ENCODE measurements around the gene MLLT11.
"Not testable (repeated sequence)": the region's sequence is repeated elsewhere in the genome, so short reads cannot be mapped to it uniquely, and the experiment has no call there.

Gene MLLT11

GRCh38 chr1:151056149-151056548, 4.0 kb upstream of the MLLT11 start:
- DNase-seq (ENCODE audit: low spot score): no peak

GRCh38 chr1:151058692-151059091, 1.5 kb upstream of the MLLT11 start:
- DNase-seq (ENCODE audit: low spot score): no peak

GRCh38 chr1:151059109-151060006, 839 bp upstream of the MLLT11 start, which contains the start of gene CDC42SE1:
Gene CDC42SE1 (minus strand): TSS chr1:151059622. CDS start chr1:151055730, 3,892 bp downstream.
- DNase-seq (ENCODE audit: low spot score): peak; percentile 91

GRCh38 chr1:151060657-151061421, 642 bp downstream of the MLLT11 start:
- DNase-seq (ENCODE audit: low spot score): peak; percentile 29

GRCh38 chr1:151061704-151062103, 1.5 kb downstream of the MLLT11 start:
- no peak for DNase-seq (ENCODE audit: low spot score)

GRCh38 chr1:151062741-151063371, 2.7 kb downstream of the MLLT11 start:
- DNase-seq (ENCODE audit: low spot score): no peak

- DNase-seq (ENCODE audit: low spot score): no peak
These were observed 5.0 kb downstream of the MLLT11 start for GRCh38 chr1:151065089-151065645.

- DNase-seq (ENCODE audit: low spot score): no peak
These were observed 7.0 kb downstream of the MLLT11 start for GRCh38 chr1:151067185-151067584.

- no peak for DNase-seq (ENCODE audit: low spot score)
These were observed 8.9 kb downstream of the MLLT11 start for GRCh38 chr1:151069103-151069486.

- DNase-seq (ENCODE audit: low spot score): peak; percentile 94
These were observed 10.5 kb downstream of the MLLT11 start, which contains the start of gene GABPB2 for GRCh38 chr1:151070474-151071276. Gene GABPB2 (plus strand): TSS chr1:151070761. CDS start chr1:151088190, 17,429 bp downstream.

GRCh38 chr1:151072224-151072623, 12.0 kb downstream of the MLLT11 start:
- no peak for DNase-seq (ENCODE audit: low spot score)

GRCh38 chr1:151085953-151086559, 25.9 kb downstream of the MLLT11 start:
- no peak for DNase-seq (ENCODE audit: low spot score)

- not testable (repeated sequence) for DNase-seq (ENCODE audit: low spot score)
These were observed 37.2 kb downstream of the MLLT11 start for GRCh38 chr1:151097426-151097825.

- DNase-seq (ENCODE audit: low spot score): no peak
These were observed 37.9 kb downstream of the MLLT11 start for GRCh38 chr1:151098126-151098525.

GRCh38 chr1:151104630-151105029, 44.4 kb downstream of the MLLT11 start:
- DNase-seq (ENCODE audit: low spot score): no peak

GRCh38 chr1:151106894-151107293, 46.7 kb downstream of the MLLT11 start:
- no peak for DNase-seq (ENCODE audit: low spot score)

GRCh38 chr1:151108331-151108730, 48.1 kb downstream of the MLLT11 start:
- no peak for DNase-seq (ENCODE audit: low spot score)

- no peak for DNase-seq (ENCODE audit: low spot score)
These were observed 53.7 kb downstream of the MLLT11 start for GRCh38 chr1:151113877-151114276.
